Retinal pigment epithelial cell (primary cell): ENCODE data around the gene RBP4.

Experiments used
- DNase-seq: peaks from one replicate; pipeline ENCODE4 v3.0.0-alpha.2; 2010; ENCODE audit warnings: low read depth
- H3K4me3 ChIP-seq: 2 replicates; pipeline ENCODE4 v1.5.1; 2011; ENCODE audit warnings: mild to moderate bottlenecking, low read length, control low read depth, moderate library complexity
- TF ChIP-seq, protein P1 (sequence below): conservative IDR thresholded peaks from 2 replicates; pipeline ENCODE4 v1.5.1; 2011; ENCODE audit warnings: low read depth, low read length, control low read depth, inconsistent platforms

Gene RBP4

DNA sequence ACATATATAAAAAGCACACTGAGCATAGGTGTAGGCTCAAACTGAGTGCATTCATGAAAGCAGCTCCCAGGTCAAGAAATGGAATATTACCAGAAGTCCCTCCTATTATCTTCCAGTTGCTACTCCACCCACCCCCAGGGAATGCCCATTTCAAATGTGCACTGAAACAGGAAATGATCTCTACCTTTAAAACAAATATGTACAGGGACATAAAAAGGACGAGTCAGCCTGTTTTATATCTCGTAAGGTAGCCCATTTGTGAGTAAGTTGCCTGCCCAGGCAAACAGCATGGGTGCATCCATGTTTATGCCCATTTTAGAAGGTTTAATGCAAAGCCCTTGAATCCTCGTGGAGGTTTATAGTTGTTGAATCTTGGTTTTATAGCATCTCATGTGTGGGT lies 24.1 kb downstream of the RBP4 start:
- no peak for DNase-seq
- H3K4me3 ChIP-seq, result no peak overlapping the region
- TF ChIP-seq, protein P1, sequence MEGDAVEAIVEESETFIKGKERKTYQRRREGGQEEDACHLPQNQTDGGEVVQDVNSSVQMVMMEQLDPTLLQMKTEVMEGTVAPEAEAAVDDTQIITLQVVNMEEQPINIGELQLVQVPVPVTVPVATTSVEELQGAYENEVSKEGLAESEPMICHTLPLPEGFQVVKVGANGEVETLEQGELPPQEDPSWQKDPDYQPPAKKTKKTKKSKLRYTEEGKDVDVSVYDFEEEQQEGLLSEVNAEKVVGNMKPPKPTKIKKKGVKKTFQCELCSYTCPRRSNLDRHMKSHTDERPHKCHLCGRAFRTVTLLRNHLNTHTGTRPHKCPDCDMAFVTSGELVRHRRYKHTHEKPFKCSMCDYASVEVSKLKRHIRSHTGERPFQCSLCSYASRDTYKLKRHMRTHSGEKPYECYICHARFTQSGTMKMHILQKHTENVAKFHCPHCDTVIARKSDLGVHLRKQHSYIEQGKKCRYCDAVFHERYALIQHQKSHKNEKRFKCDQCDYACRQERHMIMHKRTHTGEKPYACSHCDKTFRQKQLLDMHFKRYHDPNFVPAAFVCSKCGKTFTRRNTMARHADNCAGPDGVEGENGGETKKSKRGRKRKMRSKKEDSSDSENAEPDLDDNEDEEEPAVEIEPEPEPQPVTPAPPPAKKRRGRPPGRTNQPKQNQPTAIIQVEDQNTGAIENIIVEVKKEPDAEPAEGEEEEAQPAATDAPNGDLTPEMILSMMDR, result no peak

DNA sequence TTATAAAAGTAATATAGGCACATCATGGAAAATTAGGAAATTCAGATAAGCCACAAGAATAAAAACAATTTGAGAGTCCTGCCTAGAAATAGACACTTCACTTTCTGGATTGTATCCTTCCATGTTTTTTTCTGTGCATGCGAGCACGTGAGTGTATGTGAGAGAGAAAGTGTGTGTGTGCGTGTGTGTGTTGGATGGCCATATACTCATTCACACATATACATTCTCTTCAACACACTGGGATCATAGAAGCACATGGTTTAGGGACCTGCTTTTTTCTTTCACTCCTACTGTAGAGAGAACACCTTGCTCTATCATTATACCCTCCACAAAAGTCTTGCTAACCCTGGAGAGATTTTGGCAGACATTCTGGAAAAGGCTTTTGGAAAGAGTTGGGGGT lies 27.1 kb downstream of the RBP4 start:
- DNase-seq, result no peak
- TF ChIP-seq, protein P1, result no peak
- no peak overlapping the region for H3K4me3 ChIP-seq

DNA sequence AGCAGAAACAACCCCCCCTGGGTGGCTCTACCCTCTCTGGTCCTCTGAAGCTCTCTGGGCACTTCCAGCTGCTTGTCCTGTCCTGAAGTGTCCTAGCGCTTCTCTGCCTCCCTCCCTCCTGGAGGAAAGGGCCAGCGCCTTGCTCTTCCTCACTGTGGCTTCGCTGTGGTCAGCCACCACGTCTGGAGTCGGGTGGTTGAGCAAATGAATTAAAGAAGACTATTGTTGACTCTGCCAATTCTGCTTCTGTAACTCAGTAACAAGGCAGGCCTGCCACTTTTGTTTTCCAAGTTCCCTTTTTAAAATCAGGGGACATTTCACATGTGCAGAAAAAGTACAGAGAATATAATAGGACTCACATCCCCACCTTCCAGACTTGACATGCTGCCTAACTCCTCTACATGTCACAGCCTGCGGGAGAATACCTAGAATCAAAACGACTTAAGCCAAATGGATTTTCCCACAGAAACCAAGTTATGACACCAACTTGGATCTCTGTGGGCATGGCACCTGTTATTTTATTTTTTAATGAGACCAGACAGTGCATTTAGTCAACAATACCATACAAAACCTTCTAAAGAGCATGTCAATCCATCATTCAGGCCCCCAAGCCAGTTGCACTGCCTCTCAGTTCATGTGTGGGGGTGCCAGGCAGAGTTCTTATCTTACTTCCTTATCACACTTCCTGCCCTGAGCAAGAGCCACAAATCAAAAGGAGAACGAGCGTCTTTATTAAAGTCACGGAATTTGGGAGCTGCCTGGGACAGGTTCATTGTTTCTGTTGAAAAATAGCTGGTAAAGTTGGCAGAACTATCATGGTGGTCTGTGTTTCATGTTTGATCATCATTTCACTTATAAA lies 27.8 kb downstream of the RBP4 start:
- DNase-seq, result no peak
- TF ChIP-seq, protein P1, result no peak
- no peak overlapping the region for H3K4me3 ChIP-seq

DNA sequence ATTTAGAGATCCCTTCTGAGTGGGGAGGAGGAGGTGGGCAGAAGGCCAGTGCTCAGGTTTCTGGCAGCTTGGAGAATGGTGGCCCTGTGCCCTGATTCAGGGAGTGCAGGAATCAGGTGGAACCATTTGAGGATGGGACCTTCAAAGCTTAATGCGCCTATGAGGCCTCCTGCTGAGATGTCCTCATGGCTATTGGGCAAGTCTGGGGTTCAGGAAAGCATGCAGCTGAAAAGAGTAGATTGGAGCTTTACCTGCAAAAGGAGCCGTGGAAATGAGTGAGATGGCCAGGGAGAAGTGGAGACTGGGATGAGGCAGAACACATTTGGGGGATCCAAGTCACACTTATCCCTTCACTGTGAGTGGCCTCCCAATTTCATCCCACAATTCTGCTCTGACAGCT lies 28.4 kb downstream of the RBP4 start:
- TF ChIP-seq, protein P1, result no peak
- H3K4me3 ChIP-seq, result no peak overlapping the region
- DNase-seq, result no peak

DNA sequence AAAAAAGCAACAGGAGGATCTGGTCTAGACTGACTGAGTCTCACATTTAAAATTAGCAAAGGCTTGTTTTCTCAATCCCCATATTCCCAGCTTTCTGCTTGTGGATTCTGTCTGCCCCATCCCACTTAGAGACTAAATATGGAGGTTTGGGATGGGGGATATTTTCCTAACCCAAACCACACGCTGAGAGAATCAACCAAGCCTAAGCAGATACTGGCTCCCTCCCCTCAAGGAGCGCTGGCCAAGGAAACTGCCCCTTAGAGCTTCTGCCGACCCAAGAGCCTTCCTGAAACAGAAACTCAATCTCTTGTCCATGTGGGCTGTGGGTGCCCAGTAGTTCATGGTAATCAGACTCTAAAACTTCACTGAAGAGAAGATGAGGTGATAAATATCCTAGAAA lies 30.7 kb downstream of the RBP4 start:
- H3K4me3 ChIP-seq, result no peak overlapping the region
- TF ChIP-seq, protein P1, result no peak
- DNase-seq, result no peak

DNA sequence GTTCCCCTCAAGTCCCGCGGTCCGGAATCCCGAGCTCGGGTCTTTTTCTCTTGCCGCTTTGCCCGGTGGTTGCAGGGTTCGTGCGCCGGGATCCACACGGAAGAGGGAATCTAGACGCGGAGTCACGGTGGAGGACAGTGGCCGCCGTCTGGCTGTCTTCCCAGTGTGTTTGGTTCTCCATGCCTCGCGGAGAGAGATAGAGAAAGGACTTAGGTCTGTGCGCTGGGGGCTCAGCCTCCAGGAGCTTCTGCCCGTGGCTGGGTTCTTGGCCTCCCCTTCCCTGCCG lies 33.0 kb downstream of the RBP4 start:
- H3K4me3 ChIP-seq, result no peak overlapping the region
- no peak for DNase-seq
- TF ChIP-seq, protein P1, result no peak
